Epithelial cell of proximal tubule (primary cell): Measurements from ENCODE around the gene PNKP. TPM values are rescaled to one million over a fixed set of nuclear protein-coding genes. Genes with fewer than 3 reads are reported as not detected.

Experiments
- DNase-seq: peaks from one replicate; pipeline ENCODE4 v3.0.0-alpha.2; 2011; ENCODE audit warnings: low read depth
- H3K4me3 ChIP-seq: 2 replicates; pipeline ENCODE4 v1.5.1; 2011; ENCODE audit warnings: low read depth, mild to moderate bottlenecking, low read length
- total RNA-seq: library from RNA; depleted of rRNA; stranded (reverse); fragments of >200 nt; gene quantifications from 2 replicates; pipeline ENCODE4 v1.2.3, GENCODE V29; 2015
- TF ChIP-seq, protein P1 (sequence below): conservative IDR thresholded peaks from 2 replicates; pipeline ENCODE4 v1.5.1; 2012; ENCODE audit warnings: low read depth, mild to moderate bottlenecking, low read length

PNKP gene
- total RNA-seq, 1 donor from 2014 or later = 71.6 TPM

DNA sequence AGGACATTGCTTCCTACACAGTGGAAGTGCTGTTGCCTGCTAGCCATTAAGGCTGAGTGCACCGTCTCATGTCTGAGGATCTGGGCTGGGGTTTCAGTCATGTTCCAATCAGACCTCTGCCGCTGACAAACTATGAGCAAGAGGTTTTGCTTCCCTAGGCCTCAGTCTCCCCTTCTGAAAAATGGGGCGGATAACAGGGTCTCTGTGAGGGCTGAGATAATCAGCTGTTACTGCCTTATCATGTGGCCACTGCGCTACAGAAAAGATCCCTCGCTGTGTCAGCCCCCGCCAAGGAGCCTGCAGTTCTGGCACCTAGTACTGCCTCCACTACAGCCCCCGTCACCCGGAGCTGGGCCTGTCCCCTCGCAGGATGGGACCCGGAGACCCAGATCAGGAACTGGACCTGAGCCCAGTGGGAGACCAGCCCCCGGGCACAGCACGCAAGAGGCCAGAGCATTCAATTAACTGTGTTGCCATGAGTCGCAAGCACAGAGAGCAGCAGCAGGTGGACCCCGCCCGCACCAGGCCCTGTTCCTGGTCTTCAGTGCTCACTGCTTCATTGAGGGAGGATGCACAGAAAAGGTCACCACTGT lies 3.0 kb upstream of the PNKP start:
- DNase-seq = no peak
- H3K4me3 ChIP-seq = peak overlapping the region; percentile 65
- TF ChIP-seq, protein P1, sequence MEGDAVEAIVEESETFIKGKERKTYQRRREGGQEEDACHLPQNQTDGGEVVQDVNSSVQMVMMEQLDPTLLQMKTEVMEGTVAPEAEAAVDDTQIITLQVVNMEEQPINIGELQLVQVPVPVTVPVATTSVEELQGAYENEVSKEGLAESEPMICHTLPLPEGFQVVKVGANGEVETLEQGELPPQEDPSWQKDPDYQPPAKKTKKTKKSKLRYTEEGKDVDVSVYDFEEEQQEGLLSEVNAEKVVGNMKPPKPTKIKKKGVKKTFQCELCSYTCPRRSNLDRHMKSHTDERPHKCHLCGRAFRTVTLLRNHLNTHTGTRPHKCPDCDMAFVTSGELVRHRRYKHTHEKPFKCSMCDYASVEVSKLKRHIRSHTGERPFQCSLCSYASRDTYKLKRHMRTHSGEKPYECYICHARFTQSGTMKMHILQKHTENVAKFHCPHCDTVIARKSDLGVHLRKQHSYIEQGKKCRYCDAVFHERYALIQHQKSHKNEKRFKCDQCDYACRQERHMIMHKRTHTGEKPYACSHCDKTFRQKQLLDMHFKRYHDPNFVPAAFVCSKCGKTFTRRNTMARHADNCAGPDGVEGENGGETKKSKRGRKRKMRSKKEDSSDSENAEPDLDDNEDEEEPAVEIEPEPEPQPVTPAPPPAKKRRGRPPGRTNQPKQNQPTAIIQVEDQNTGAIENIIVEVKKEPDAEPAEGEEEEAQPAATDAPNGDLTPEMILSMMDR = no peak

GRCh38 chr19:49869484-49870308 lies 2.3 kb upstream of the PNKP start:
- DNase-seq = peak; percentile 99
- TF ChIP-seq, protein P1 = no peak

GRCh38 chr19:49869009-49869483 lies 1.7 kb upstream of the PNKP start:
- no peak for DNase-seq
- TF ChIP-seq, protein P1 = no peak
- H3K4me3 ChIP-seq = peak overlapping the region; percentile 59

More at GRCh38 chr19:49869484-49870308, 2.3 kb upstream of the PNKP start:
- H3K4me3 ChIP-seq = peak overlapping the region; percentile 65

DNA sequence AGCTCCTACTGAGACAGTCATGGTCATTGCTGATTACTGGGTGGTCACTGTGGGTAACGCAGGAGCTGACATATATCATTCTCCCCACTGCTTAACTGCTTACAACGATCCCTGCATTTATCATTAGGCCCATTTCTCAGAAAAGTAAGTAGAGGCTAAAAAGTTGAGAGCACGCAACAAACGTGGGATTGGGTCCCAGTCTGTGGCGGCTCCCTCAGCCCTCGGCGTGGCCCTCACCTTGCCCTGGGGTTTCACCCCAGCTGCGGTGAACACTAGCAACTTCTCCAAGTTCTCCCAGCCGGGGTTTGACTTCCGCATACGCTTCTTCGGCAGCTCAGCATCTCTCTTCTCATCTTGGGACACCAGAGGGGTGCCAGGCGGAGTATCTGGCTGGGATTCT lies 2.5 kb downstream of the PNKP start:
- no peak overlapping the region for H3K4me3 ChIP-seq
- no peak for DNase-seq
- TF ChIP-seq, protein P1 = no peak

- no peak overlapping the region for H3K4me3 ChIP-seq
- TF ChIP-seq, protein P1 = no peak
- DNase-seq = no peak
Measured at GRCh38 chr19:49863935-49864320, 3.4 kb downstream of the PNKP start.

- DNase-seq = no peak
- TF ChIP-seq, protein P1 = no peak
- H3K4me3 ChIP-seq = no peak overlapping the region
Measured at GRCh38 chr19:49863254-49863934, 4.0 kb downstream of the PNKP start.
